CD14-positive monocyte (primary cell): ENCODE results near the gene FAM200A. TPM values are rescaled to one million over a fixed set of nuclear protein-coding genes. Genes with fewer than 3 reads are reported as not detected.

ENCODE experiments used
- DNase-seq, 3 donors: peaks; one replicate each; pipeline ENCODE4 v3.0.0-alpha.2; 2011 to 2022
- H2AFZ ChIP-seq: 2 replicates; pipeline ENCODE4 v1.6.0; 2012; ENCODE audit warnings: mild to moderate bottlenecking, low read depth, low read length, inconsistent platforms; ENCODE audit not compliant: insufficient read depth, poor library complexity, severe bottlenecking
- H3K27ac ChIP-seq, 2 donors: 1 replicate in 1 of 2; 2 replicates in 1 of 2; pipeline ENCODE4 v1.5.1; 2012 to 2013; ENCODE audit warnings: low read length in 2 of 2, control low read depth in 1 of 2, inconsistent platforms in 1 of 2, low read depth in 1 of 2, mild to moderate bottlenecking in 1 of 2
- H3K27me3 ChIP-seq, 2 donors: one replicate each; pipeline versions ENCODE4 v1.6.0 to v1.6.1; 2011 to 2013; ENCODE audit warnings: low read length in 2 of 2; ENCODE audit not compliant: control insufficient read depth in 2 of 2, insufficient read depth in 2 of 2
- H3K36me3 ChIP-seq, 2 donors: replicated peaks in 1 of 2; 1 replicate in 1 of 2; 2 replicates in 1 of 2; pipeline versions ENCODE4 v1.5.1 to v1.6.1; 2012 to 2013; ENCODE audit warnings: low read length in 2 of 2, control low read depth in 1 of 2, inconsistent platforms in 1 of 2, mild to moderate bottlenecking in 1 of 2; ENCODE audit not compliant: insufficient read depth in 2 of 2, control insufficient read depth in 1 of 2
- H3K4me1 ChIP-seq, 2 donors: 1 replicate in 1 of 2; 2 replicates in 1 of 2; pipeline versions ENCODE4 v1.5.1 to v1.6.1; 2012 to 2013; ENCODE audit warnings: low read length in 2 of 2, control low read depth in 1 of 2, inconsistent platforms in 1 of 2, mild to moderate bottlenecking in 1 of 2, moderate library complexity in 1 of 2; ENCODE audit not compliant: insufficient read depth in 2 of 2, control insufficient read depth in 1 of 2
- H3K4me2 ChIP-seq: replicated peaks from 2 replicates; pipeline ENCODE3; 2012; ENCODE audit warnings: low read length, moderate library complexity, mild to moderate bottlenecking; ENCODE audit not compliant: poor library complexity, severe bottlenecking; ENCODE audit errors: extremely low read depth
- H3K4me3 ChIP-seq, 3 experiments: fragments of 200-600 bp in 1 of 3; sonication (generic) in 1 of 3; replicated peaks in 1 of 3; 1 replicate in 2 of 3; 2 replicates in 1 of 3; pipeline ENCODE4 v1.5.1; 2011 to 2013; ENCODE audit warnings: low read length in 3 of 3, mild to moderate bottlenecking in 3 of 3, control low read depth in 2 of 3, low read depth in 2 of 3, inconsistent platforms in 1 of 3, moderate library complexity in 1 of 3
- H3K79me2 ChIP-seq: 2 replicates; pipeline ENCODE4 v1.6.0; 2012; ENCODE audit warnings: mild to moderate bottlenecking, control low read depth, inconsistent platforms, low read length, moderate library complexity; ENCODE audit not compliant: insufficient read depth
- H3K9ac ChIP-seq: 2 replicates; pipeline ENCODE4 v1.6.0; 2017; ENCODE audit warnings: low read length, mild to moderate bottlenecking; ENCODE audit not compliant: insufficient read depth, poor library complexity, severe bottlenecking
- H3K9me3 ChIP-seq, 2 donors: replicated peaks in 1 of 2; 1 replicate in 1 of 2; 2 replicates in 1 of 2; pipeline versions ENCODE4 v1.5.1 to v1.6.1; 2012 to 2013; ENCODE audit warnings: low read length in 2 of 2, control low read depth in 1 of 2; ENCODE audit not compliant: control insufficient read depth in 1 of 2, insufficient read depth in 1 of 2
- H4K20me1 ChIP-seq: 2 replicates; pipeline ENCODE4 v1.6.0; 2012; ENCODE audit warnings: mild to moderate bottlenecking, low read length, control low read depth, moderate library complexity; ENCODE audit not compliant: insufficient read depth
- H3K27ac Mint-ChIP-seq, 7 donors: one replicate each; pipeline ENCODE4 v1.8.0; 2020; ENCODE audit warnings: mild to moderate bottlenecking in 7 of 7, mixed read lengths in 7 of 7, moderate library complexity in 6 of 7, inconsistent platforms in 2 of 7
- H3K27me3 Mint-ChIP-seq, 3 donors: one replicate each; pipeline ENCODE4 v1.8.0; 2021 to 2022; ENCODE audit warnings: low read depth in 3 of 3, mild to moderate bottlenecking in 3 of 3, mixed read lengths in 3 of 3, moderate library complexity in 3 of 3, inconsistent platforms in 1 of 3
- H3K36me3 Mint-ChIP-seq, 2 donors: one replicate each; pipeline ENCODE4 v1.8.0; 2020; ENCODE audit warnings: mixed read lengths in 2 of 2, inconsistent platforms in 1 of 2, mild to moderate bottlenecking in 1 of 2
- H3K4me1 Mint-ChIP-seq: one replicate; pipeline ENCODE4 v1.8.0; 2020; ENCODE audit warnings: mild to moderate bottlenecking, mixed read lengths
- H3K4me3 Mint-ChIP-seq, 2 donors: one replicate each; pipeline ENCODE4 v1.8.0; 2020; ENCODE audit warnings: mild to moderate bottlenecking in 2 of 2, mixed read lengths in 2 of 2, moderate library complexity in 1 of 2
- H3K9me3 Mint-ChIP-seq, 7 donors: one replicate each; pipeline ENCODE4 v1.8.0; 2020 to 2022; ENCODE audit warnings: mixed read lengths in 7 of 7, mild to moderate bottlenecking in 6 of 7, moderate library complexity in 6 of 7, inconsistent platforms in 2 of 7
- CTCF ChIP-seq: fragments of 200-600 bp; IDR thresholded peaks from one replicate; pipeline ENCODE4 v1.8.0; 2022; ENCODE audit warnings: antibody characterized with exemption, mild to moderate bottlenecking
- WGBS: methylation state at CpG from one replicate; pipeline ENCODE4 v1.1.5; 2013; ENCODE audit warnings: missing lambda C conversion rate; ENCODE audit not compliant: insufficient coverage; 5-methylcytosine and 5-hydroxymethylcytosine counted together
- intact Hi-C, 2 donors: fragments of 100-400 bp; cut with micrococcal nuclease; formaldehyde crosslinking; loops; one replicate each; pipeline versions ENCODE4 v1.15.0 to v1.15.1; 2023
- polyA plus RNA-seq, 3 donors: library from polyadenylated mRNA; depleted of rRNA in 1 of 3; unstranded in 2 of 3; stranded (reverse) in 1 of 3; fragments of 300-500 nt in 2 of 3; fragments of >200 nt in 1 of 3; fragmentation: Illumina TruSeq in 2 of 3; gene quantifications; 1 replicate in 2 of 3; 2 replicates in 1 of 3; pipeline ENCODE4 v1.2.3, GENCODE V29; 2012 to 2021

The FAM200A gene
- polyA plus RNA-seq, 3 donors, result 0.85 to 1.3 (median 1.2) TPM

- Mint-ChIP-seq H3K4me1 (no peaks in the 10 kb centered on the region), H3K36me3 (peaks cover 4 to 10% of the 10 kb centered on the region in 2 donors), H3K27ac (no peak overlapping the region), H3K4me3 (no peak overlapping the region), H3K9me3 (peaks cover 39 to 73% (median 70%) of the 10 kb centered on the region in 7 donors), H3K27me3 (peaks cover 1 to 4% (median 2%) of the 10 kb centered on the region in 3 donors)
- no peak for TF ChIP-seq CTCF
- no peaks in the 10 kb centered on the region for H3K27me3 ChIP-seq
- H3K4me3 ChIP-seq, result no peak overlapping the region
- H4K20me1 ChIP-seq, result no peaks in the 10 kb centered on the region
- H3K9ac ChIP-seq, result no peak overlapping the region
- no peak overlapping the region for H3K4me2 ChIP-seq
- no peak for DNase-seq
- no peaks in the 10 kb centered on the region for H3K4me1 ChIP-seq
- no peak overlapping the region for H3K27ac ChIP-seq
- 97% methylated on average over 5 of the region's 6 CpGs for WGBS
- peaks cover 47 to 72% of the 10 kb centered on the region in 2 donors for H3K9me3 ChIP-seq
- no peak overlapping the region for H2AFZ ChIP-seq
- intact Hi-C loops, result no loop called here
- H3K79me2 ChIP-seq, result no peaks in the 10 kb centered on the region
- H3K36me3 ChIP-seq, result peaks cover 3 to 9% of the 10 kb centered on the region in 2 donors
These were observed 8.0 kb downstream of the FAM200A start for GRCh38 chr7:99543916-99544315.

- WGBS, result 97% methylated on average over 32 of the region's 34 CpGs
- H3K79me2 ChIP-seq, result no peaks in the 10 kb centered on the region
- H3K9ac ChIP-seq, result no peak overlapping the region
- intact Hi-C loops, result no loop called here
- H2AFZ ChIP-seq, result no peak overlapping the region
- H4K20me1 ChIP-seq, result no peaks in the 10 kb centered on the region
- no peak overlapping the region for H3K4me2 ChIP-seq
- peaks cover 47 to 75% of the 10 kb centered on the region in 2 donors for H3K9me3 ChIP-seq
- no peak overlapping the region for H3K27ac Mint-ChIP-seq
- no peak overlapping the region for H3K27ac ChIP-seq
- H3K36me3 ChIP-seq, result peaks cover 2 to 6% of the 10 kb centered on the region in 2 donors
- peaks cover 38 to 75% (median 74%) of the 10 kb centered on the region in 7 donors for H3K9me3 Mint-ChIP-seq
- no peaks in the 10 kb centered on the region for H3K4me1 Mint-ChIP-seq
- H3K27me3 ChIP-seq, result no peaks in the 10 kb centered on the region
- no peaks in the 10 kb centered on the region for H3K4me1 ChIP-seq
- TF ChIP-seq CTCF, result no peak
- no peak for DNase-seq
- no peak overlapping the region for H3K4me3 ChIP-seq
- peaks cover 2 to 7% of the 10 kb centered on the region in 2 donors for H3K36me3 Mint-ChIP-seq
- H3K27me3 Mint-ChIP-seq, result peaks cover 1 to 4% (median 2%) of the 10 kb centered on the region in 3 donors
- H3K4me3 Mint-ChIP-seq, result no peak overlapping the region
These were observed 8.7 kb downstream of the FAM200A start for GRCh38 chr7:99543081-99543671.
